Tibial artery (tissue), 4 donors: ENCODE results near the gene DPP10.

Experiments used
- DNase-seq, 2 donors: peaks; one replicate each; pipeline ENCODE4 v3.0.0-alpha.2; 2019
- H3K27ac ChIP-seq, 2 donors: fragments of 200-600 bp; sonication (generic) in 1 of 2; 1 replicate in 1 of 2; 2 replicates in 1 of 2; pipeline ENCODE4 v1.5.1; 2018 to 2019; ENCODE audit warnings: mild to moderate bottlenecking in 1 of 2
- H3K27me3 ChIP-seq, 2 donors: fragments of 200-600 bp; sonication (generic) in 1 of 2; one replicate each; pipeline versions ENCODE4 v1.5.1 to v1.6.0; 2016 to 2019
- H3K36me3 ChIP-seq, 3 donors: fragments of 200-600 bp; sonication (generic) in 2 of 3; one replicate each; pipeline ENCODE4 v1.5.1; 2016 to 2019; ENCODE audit warnings: mild to moderate bottlenecking in 2 of 3
- H3K4me1 ChIP-seq, 4 donors: fragments of 200-600 bp; sonication (generic) in 2 of 4; 1 replicate in 3 of 4; 2 replicates in 1 of 4; pipeline ENCODE4 v1.5.1; 2016 to 2019
- H3K4me3 ChIP-seq, 2 donors: fragments of 200-600 bp; sonication (generic) in 1 of 2; 1 replicate in 1 of 2; 2 replicates in 1 of 2; pipeline ENCODE4 v1.5.1; 2018 to 2019; ENCODE audit warnings: mild to moderate bottlenecking in 2 of 2
- H3K9me3 ChIP-seq, 3 donors: fragments of 200-600 bp; sonication (generic) in 1 of 3; one replicate each; pipeline ENCODE4 v1.5.1; 2016 to 2019
- CTCF ChIP-seq, 2 experiments: fragments of 200-600 bp in 1 of 2; fragments of 450-650 bp in 1 of 2; IDR thresholded peaks; one replicate each; pipeline ENCODE4 v1.5.1; 2017 to 2019; ENCODE audit warnings: antibody characterized with exemption in 2 of 2, mild to moderate bottlenecking in 1 of 2, moderate library complexity in 1 of 2
- intact Hi-C: fragments of 100-400 bp; cut with DNase I; formaldehyde crosslinking; loops from one replicate; pipeline ENCODE4 v1.15.0; 2023; ENCODE audit warnings: low total_unique reads

The DPP10 gene

GRCh38 chr2:115484983-115485382, 1042.5 kb downstream of the DPP10 start:
- DNase-seq: no peak
- no peak overlapping the region for H3K4me3 ChIP-seq
- no peak for TF ChIP-seq CTCF (IDR thresholded peaks at IDR 0.05)
- no peak overlapping the region for H3K27ac ChIP-seq
- intact Hi-C loops: no loop called here
- H3K4me1 ChIP-seq: no peaks in the 10 kb centered on the region
- no peaks in the 10 kb centered on the region for H3K36me3 ChIP-seq
- no peaks in the 10 kb centered on the region for H3K9me3 ChIP-seq
- H3K27me3 ChIP-seq: no peaks in the 10 kb centered on the region

DNA sequence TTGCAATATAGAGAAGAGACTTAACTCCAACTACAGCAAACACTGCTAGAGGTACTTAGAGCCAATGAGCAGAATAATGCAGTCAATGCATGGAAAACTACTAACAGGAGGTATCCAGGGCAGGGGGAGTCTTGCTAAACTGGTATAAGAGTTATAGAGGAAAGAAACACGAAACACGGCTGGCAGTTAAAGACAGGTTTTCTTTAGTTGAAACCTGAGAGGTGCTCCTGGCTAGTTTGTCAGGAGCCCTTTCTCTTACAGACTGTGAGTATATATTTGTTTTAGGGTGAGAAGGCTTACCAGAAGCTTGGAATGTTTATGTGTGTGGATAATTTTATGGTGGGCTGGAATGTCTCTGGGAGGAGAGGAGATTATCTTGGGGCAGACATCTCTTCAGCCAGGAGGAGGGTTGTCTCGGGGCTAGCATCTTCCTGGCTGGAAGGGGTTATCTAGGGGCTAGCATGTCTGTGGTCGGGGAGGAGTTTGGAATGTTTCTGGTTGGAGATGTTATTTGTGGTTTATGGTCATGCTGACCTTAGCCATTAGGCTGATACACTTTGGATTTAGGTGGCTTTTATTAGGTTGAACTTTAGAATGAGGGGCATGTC, 1048.8 kb downstream of the DPP10 start:
- no peaks in the 10 kb centered on the region for H3K4me1 ChIP-seq
- H3K4me3 ChIP-seq: no peak overlapping the region
- H3K36me3 ChIP-seq: no peaks in the 10 kb centered on the region
- H3K27me3 ChIP-seq: no peaks in the 10 kb centered on the region
- no peak for DNase-seq
- no peaks in the 10 kb centered on the region for H3K9me3 ChIP-seq
- TF ChIP-seq CTCF (IDR thresholded peaks at IDR 0.05): no peak
- intact Hi-C loops: no loop called here
- H3K27ac ChIP-seq: no peak overlapping the region

DNA sequence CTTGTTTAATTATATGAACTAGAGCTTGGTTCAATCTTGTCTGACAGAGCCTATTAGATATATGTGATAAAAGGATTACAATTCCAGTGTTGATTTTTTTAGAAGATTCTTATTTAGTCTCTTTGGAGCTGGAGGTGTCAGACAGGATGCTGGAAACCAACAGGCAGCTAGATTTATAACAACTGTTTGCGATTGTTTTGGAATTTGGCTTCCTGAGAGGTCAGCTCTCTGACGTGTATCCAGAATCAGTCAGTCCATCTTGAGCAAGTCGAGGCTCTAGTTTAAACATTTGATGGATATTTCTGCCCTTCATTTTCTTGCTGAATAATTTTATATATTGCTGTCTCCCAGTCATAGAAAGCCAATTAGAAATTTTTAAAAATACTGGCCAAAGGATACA, 1062.9 kb downstream of the DPP10 start:
- Histone ChIP-seq H3K9me3 (no peaks in the 10 kb centered on the region), H3K4me3 (no peak overlapping the region), H3K4me1 (no peaks in the 10 kb centered on the region), H3K27me3 (no peaks in the 10 kb centered on the region), H3K36me3 (no peaks in the 10 kb centered on the region), H3K27ac (no peak overlapping the region)
- intact Hi-C loops: no loop called here
- DNase-seq: no peak
- no peak for TF ChIP-seq CTCF (IDR thresholded peaks at IDR 0.05)

DNA sequence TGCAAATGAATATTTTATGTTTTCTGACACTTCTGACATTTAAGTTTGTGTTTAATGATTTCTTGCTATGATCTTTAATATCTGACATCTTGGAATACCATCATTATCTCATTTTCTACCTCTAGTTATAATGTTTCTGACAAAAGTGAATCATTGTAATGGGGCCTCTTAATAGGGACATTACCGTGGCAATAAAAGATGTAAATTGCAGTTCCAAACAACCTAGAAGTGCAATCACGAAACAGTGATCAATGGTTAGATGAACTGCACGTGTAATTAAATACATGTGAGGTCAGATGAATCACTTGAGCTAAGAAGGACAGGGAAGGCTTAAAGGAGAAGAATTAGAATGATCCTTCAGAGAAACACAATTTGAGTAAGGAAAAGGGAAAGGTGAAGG, 1078.3 kb downstream of the DPP10 start:
- no peak for DNase-seq
- H3K27ac ChIP-seq: no peak overlapping the region
- H3K36me3 ChIP-seq: no peaks in the 10 kb centered on the region
- H3K9me3 ChIP-seq: no peaks in the 10 kb centered on the region
- no peaks in the 10 kb centered on the region for H3K4me1 ChIP-seq
- intact Hi-C loops: no loop called here
- no peak for TF ChIP-seq CTCF (IDR thresholded peaks at IDR 0.05)
- H3K4me3 ChIP-seq: no peak overlapping the region
- H3K27me3 ChIP-seq: no peaks in the 10 kb centered on the region

DNA sequence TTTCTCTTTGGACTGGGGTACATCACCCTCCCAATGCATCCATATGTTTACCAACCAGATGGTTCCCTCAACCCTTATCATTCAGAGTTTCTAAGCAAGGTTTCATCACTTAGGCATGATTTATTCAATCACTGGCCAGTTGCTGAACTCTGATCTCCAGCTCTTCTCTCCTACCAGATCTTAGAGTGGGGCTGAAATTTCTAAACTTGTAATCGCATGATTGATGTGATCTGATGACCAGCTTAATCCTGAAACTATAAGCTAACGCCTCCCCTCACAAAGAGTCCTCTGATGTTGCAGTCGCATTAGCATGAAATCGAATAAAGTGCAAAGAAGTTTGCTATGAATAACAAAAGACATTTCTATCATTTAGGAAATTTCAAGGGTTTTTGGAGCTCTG, 1082.0 kb downstream of the DPP10 start:
- no peaks in the 10 kb centered on the region for H3K36me3 ChIP-seq
- no peak overlapping the region for H3K4me3 ChIP-seq
- intact Hi-C loops: no loop called here
- no peak for DNase-seq
- H3K27ac ChIP-seq: no peak overlapping the region
- no peaks in the 10 kb centered on the region for H3K27me3 ChIP-seq
- H3K9me3 ChIP-seq: no peaks in the 10 kb centered on the region
- TF ChIP-seq CTCF (IDR thresholded peaks at IDR 0.05): no peak
- H3K4me1 ChIP-seq: no peaks in the 10 kb centered on the region

GRCh38 chr2:115529627-115530026, 1087.2 kb downstream of the DPP10 start:
- DNase-seq: no peak
- intact Hi-C loops: no loop called here
- TF ChIP-seq CTCF (IDR thresholded peaks at IDR 0.05): no peak
- H3K4me1 ChIP-seq: no peaks in the 10 kb centered on the region
- H3K27ac ChIP-seq: no peak overlapping the region
- no peaks in the 10 kb centered on the region for H3K9me3 ChIP-seq
- H3K4me3 ChIP-seq: no peak overlapping the region
- no peaks in the 10 kb centered on the region for H3K27me3 ChIP-seq
- no peaks in the 10 kb centered on the region for H3K36me3 ChIP-seq
